GM19023 (cell line): Measurements from ENCODE around the gene DESI2.

ENCODE experiments used
- ATAC-seq: cut with Tn5 transposase; IDR thresholded peaks from one replicate; pipeline ENCODE4 v1.9.1; 2021; ENCODE audit warnings: mild to moderate bottlenecking, moderate library complexity; ENCODE audit not compliant: unreplicated experiment

DESI2 gene

DNA sequence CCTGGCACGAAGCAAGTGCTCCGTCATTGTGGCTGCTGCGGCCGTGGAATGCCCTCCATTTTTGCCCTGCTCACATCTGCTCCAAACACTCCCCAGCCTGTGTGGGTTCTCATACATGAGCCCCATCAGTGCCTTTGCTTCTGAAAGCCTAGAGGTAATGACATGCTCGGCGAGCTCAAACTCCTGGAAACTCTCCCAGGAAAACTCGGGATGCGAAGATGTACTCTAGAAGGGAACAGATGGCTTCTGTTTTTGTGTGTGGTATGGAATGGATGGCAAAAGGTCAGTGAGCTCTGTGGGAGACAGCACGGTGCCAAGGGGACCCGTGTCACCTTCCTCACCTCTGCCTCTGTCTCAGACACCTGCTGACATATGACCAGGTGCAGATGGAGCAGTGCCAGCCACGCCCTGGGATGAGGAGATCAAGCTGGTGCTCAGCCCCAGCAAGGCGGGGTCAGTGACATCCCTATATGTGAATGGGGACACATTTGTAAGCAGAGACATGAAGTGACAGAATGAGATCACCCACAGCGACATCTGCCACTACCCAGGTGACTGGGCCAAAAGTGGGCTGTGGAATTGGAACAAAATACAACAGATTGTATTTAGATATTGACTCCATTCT, 98.5 kb downstream of the DESI2 start:
- ATAC-seq = no peak

DNA sequence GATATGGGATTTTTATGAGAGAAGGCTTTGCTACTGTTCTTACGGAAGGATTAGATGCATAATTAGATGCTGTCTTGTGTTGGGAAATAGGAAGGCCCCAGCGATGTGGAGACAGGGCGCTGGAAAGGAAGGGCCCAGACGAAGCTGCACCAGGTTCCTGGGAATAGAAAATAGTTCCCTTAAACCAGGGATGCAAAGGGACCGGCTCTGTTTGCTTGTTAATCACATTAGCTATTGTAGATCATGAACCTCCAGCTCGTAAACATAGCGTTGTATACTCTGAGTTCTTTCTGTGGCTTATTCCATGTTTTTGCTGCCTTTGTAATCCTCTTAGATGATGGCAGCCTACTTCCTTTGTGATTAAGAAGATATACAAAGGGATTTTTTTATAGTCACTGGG, 102.7 kb downstream of the DESI2 start:
- no peak for ATAC-seq

DNA sequence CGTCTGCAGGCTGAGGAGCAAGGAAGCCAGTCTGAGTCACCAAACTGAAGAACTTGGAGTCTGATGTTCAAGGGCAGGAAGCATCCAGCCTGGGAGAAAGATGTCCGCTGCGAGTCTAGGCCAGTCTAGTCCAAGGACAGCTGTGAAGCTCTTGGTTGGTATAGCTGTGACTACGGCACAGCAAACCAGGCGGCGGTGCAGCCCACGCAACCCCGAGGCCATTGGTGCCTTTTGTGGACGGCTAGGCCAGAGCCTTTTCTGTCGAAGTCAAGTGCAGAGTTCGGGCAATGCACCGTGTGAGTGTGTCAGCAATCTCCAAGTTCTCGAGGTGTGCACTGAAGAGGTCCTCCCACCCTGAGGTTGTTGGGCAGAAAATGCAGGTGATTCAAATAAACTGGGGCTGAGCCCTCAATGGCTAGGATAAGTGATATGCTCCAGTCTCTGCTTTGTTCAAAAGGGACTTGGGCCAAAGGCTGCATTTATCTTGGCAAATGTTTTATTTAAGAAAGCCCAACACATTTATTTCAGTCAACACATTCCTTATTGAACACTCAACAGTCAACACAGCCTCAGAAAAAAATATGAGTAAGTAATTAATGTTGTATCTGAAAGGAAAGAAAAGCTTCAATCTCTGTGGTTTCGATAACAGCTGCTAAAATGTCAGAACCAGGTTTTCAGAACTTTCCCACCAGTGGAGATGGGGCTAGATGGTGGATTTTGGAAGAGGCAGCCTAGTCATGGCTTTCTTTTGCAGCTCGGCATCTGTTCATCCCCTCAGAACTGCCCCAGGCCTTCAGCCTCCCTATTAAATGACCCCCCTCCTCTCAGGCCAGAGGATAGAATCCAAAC, 104.4 kb downstream of the DESI2 start:
- no peak for ATAC-seq
